MCF 10A (cell line): ENCODE results near the gene GLTP. TPM values are rescaled to one million over a fixed set of nuclear protein-coding genes. Genes with fewer than 3 reads are reported as not detected.

Experiments used
- BruUV-seq: library from RNA; stranded (reverse); fragments of 400-500 nt; replicated peaks from 2 replicates; lab custom pipeline; 2021; lab: Mats Ljungman, UMichigan
- CTCF ChIA-PET: fragments of 300-600 bp; sonication (Branson Sonifier 250); formaldehyde crosslinking; extraction: SDS; loops from one replicate; lab custom pipeline; 2021; ENCODE audit warnings: antibody characterized with exemption, inconsistent platforms; lab: Yijun Ruan, JAX
- POLR2A ChIA-PET: fragments of 300-600, 350-650 bp; sonication (Branson Sonifier 250); formaldehyde crosslinking; extraction: SDS; loops from one replicate; lab custom pipeline; 2020; ENCODE audit warnings: antibody characterized with exemption, inconsistent platforms; lab: Yijun Ruan, JAX
- DNase-seq: peaks from one replicate; pipeline ENCODE4 v3.0.0-alpha.2; 2018; ENCODE audit not compliant: unreplicated experiment
- H3K27ac Mint-ChIP-seq: one replicate; pipeline ENCODE4 v1.8.0; 2022; ENCODE audit warnings: mild to moderate bottlenecking, low read depth, mixed read lengths; ENCODE audit not compliant: unreplicated experiment
- H3K27me3 Mint-ChIP-seq: one replicate; pipeline ENCODE4 v1.8.0; 2022; ENCODE audit warnings: mixed read lengths; ENCODE audit not compliant: insufficient read depth, unreplicated experiment
- H3K36me3 Mint-ChIP-seq: one replicate; pipeline ENCODE4 v1.8.0; 2022; ENCODE audit warnings: mild to moderate bottlenecking, moderate library complexity, mixed read lengths; ENCODE audit not compliant: insufficient read depth, unreplicated experiment
- H3K4me1 Mint-ChIP-seq: one replicate; pipeline ENCODE4 v1.8.0; 2022; ENCODE audit warnings: mixed read lengths; ENCODE audit not compliant: insufficient read depth, unreplicated experiment
- H3K4me3 Mint-ChIP-seq: one replicate; pipeline ENCODE4 v1.8.0; 2022; ENCODE audit warnings: mild to moderate bottlenecking, moderate library complexity, mixed read lengths; ENCODE audit not compliant: unreplicated experiment
- H3K9me3 Mint-ChIP-seq: one replicate; pipeline ENCODE4 v1.8.0; 2022; ENCODE audit warnings: mixed read lengths; ENCODE audit not compliant: unreplicated experiment
- CTCF ChIP-seq: fragments of 200-600 bp; IDR thresholded peaks from one replicate; pipeline ENCODE4 v1.8.0; 2022; ENCODE audit warnings: antibody characterized with exemption, mild to moderate bottlenecking; ENCODE audit not compliant: unreplicated experiment
- intact Hi-C: fragments of 100-400 bp; cut with micrococcal nuclease; formaldehyde crosslinking; loops from 2 replicates; pipeline ENCODE4 v1.14.1; 2022
- total RNA-seq: library from RNA; stranded (reverse); gene quantifications from 2 replicates; pipeline ENCODE4 v1.2.3, GENCODE V29; 2022

GLTP gene
- total RNA-seq, 1 experiment from 2014 or later: 37.2 TPM

GRCh38 chr12:109833307-109834189, 46.8 kb downstream of the GLTP start, which contains the start of gene TRPV4:
Gene TRPV4 (minus strand): TSS chr12:109833398. CDS start chr12:109814796, 18,602 bp downstream.
- intact Hi-C loops: no loop called here
- ChIA-PET CTCF (interaction anchor here (0.9 to 4.2 kb wide), 3 partner anchors 13 to 28 kb away, joined by 3 to 25 read pairs (median 12); no protein-coding TSS in a partner anchor), POLR2A (no interaction called here)
- H3K4me3 Mint-ChIP-seq: no peak within 1 kb of the TSS
- H3K27me3 Mint-ChIP-seq: no peaks in the 10 kb centered on the region
- peaks cover 17% of the 10 kb centered on the region for H3K4me1 Mint-ChIP-seq
- H3K9me3 Mint-ChIP-seq: no peaks in the 10 kb centered on the region
- BruUV-seq: no TSS peak
- H3K27ac Mint-ChIP-seq: no peak within 1 kb of the TSS
- DNase-seq: no peak
- no peaks in the 10 kb centered on the region for H3K36me3 Mint-ChIP-seq
- TF ChIP-seq CTCF: no peak

GRCh38 chr12:109832541-109833306, 47.6 kb downstream of the GLTP start:
- DNase-seq: no peak
- Mint-ChIP-seq H3K27ac (no peak overlapping the region), H3K4me1 (peaks cover 10% of the 10 kb centered on the region), H3K4me3 (no peak overlapping the region), H3K27me3 (no peaks in the 10 kb centered on the region), H3K9me3 (no peaks in the 10 kb centered on the region), H3K36me3 (no peaks in the 10 kb centered on the region)
- intact Hi-C loops: no loop called here
- POLR2A ChIA-PET: interaction anchor here (0.9 kb wide), 1 partner anchor 12 kb away, joined by 3 read pairs; no protein-coding TSS in a partner anchor
- BruUV-seq: no TSS peak
- CTCF ChIA-PET: interaction anchor here (4.2 kb wide), 2 partner anchors 12 to 27 kb away, joined by 24 to 25 read pairs; no protein-coding TSS in a partner anchor
- TF ChIP-seq CTCF: no peak

- no peaks in the 10 kb centered on the region for H3K36me3 Mint-ChIP-seq
- no peak for DNase-seq
- intact Hi-C loops: no loop called here
- CTCF ChIA-PET: interaction anchor here (4.2 kb wide), 2 partner anchors 13 to 27 kb away, joined by 24 to 25 read pairs; no protein-coding TSS in a partner anchor
- no peak for TF ChIP-seq CTCF
- H3K4me3 Mint-ChIP-seq: no peak overlapping the region
- POLR2A ChIA-PET: interaction anchor here (0.9 kb wide), 1 partner anchor 11 kb away, joined by 3 read pairs; no protein-coding TSS in a partner anchor
- BruUV-seq: no TSS peak
- H3K4me1 Mint-ChIP-seq: peaks cover 3% of the 10 kb centered on the region
- no peaks in the 10 kb centered on the region for H3K9me3 Mint-ChIP-seq
- H3K27ac Mint-ChIP-seq: no peak overlapping the region
- no peaks in the 10 kb centered on the region for H3K27me3 Mint-ChIP-seq
Measured at GRCh38 chr12:109831929-109832328, 48.4 kb downstream of the GLTP start.
